HepG2 (cell line): ENCODE results near the gene MTX1. TPM values are rescaled to one million over a fixed set of nuclear protein-coding genes. Genes with fewer than 3 reads are reported as not detected.

Experiments
- ATM ChIP-seq: fragments of 450-650 bp; IDR thresholded peaks from 2 replicates; pipeline ENCODE4 v1.7.1; 2017; ENCODE audit warnings: mild to moderate bottlenecking, borderline replicate concordance
- CBFB ChIP-seq: sonication (generic); formaldehyde crosslinking; IDR thresholded peaks from 2 replicates; pipeline ENCODE4 v1.4.0; 2020; ENCODE audit warnings: missing genetic modification reagents
- EHMT2 ChIP-seq: fragments of 200-600 bp; sonication (generic); IDR thresholded peaks from 2 replicates; pipeline ENCODE4 v1.7.0; 2017; ENCODE audit warnings: antibody characterized with exemption, low read depth, low read length, borderline replicate concordance
- GPN1 ChIP-seq: sonication (generic); formaldehyde crosslinking; IDR thresholded peaks from 2 replicates; pipeline ENCODE4 v1.5.1; 2020; ENCODE audit warnings: missing genetic modification reagents, borderline replicate concordance
- KDM5A ChIP-seq: fragments of 200-600 bp; sonication (generic); IDR thresholded peaks from 2 replicates; pipeline ENCODE4 v1.7.0; 2018; ENCODE audit warnings: antibody characterized with exemption, mild to moderate bottlenecking, low read length, borderline replicate concordance
- MIXL1 ChIP-seq: IDR thresholded peaks from 2 replicates; pipeline ENCODE4 v1.6.1; 2016
- NFYC ChIP-seq: IDR thresholded peaks from 2 replicates; pipeline ENCODE4 v1.6.1; 2016; ENCODE audit warnings: missing genetic modification reagents, missing compliant biosample characterization
- RNF2 ChIP-seq: fragments of 450-650 bp; conservative IDR thresholded peaks from 2 replicates; pipeline ENCODE4 v1.6.1; 2016; ENCODE audit warnings: low read depth
- SIX1 ChIP-seq: sonication (generic); formaldehyde crosslinking; IDR thresholded peaks from 2 replicates; pipeline ENCODE4 v1.4.0; 2020; ENCODE audit warnings: missing genetic modification reagents, borderline replicate concordance
- SRY ChIP-seq: sonication (generic); formaldehyde crosslinking; IDR thresholded peaks from 2 replicates; pipeline ENCODE4 v1.8.0; 2022; ENCODE audit warnings: mild to moderate bottlenecking, missing genetic modification reagents
- TCF7 ChIP-seq: sonication (generic); IDR thresholded peaks from 2 replicates; pipeline ENCODE4 v1.6.1; 2016; ENCODE audit warnings: antibody characterized with exemption, low read depth
- ZNF224 ChIP-seq: sonication (generic); formaldehyde crosslinking; IDR thresholded peaks from 2 replicates; pipeline ENCODE4 v1.5.0; 2020; ENCODE audit warnings: mild to moderate bottlenecking, missing genetic modification reagents
- ZNF230 ChIP-seq: sonication (generic); formaldehyde crosslinking; IDR thresholded peaks from 2 replicates; pipeline ENCODE4 v1.4.0; 2020; ENCODE audit warnings: mild to moderate bottlenecking, missing genetic modification reagents
- ZNF431 ChIP-seq: sonication (generic); formaldehyde crosslinking; IDR thresholded peaks from 2 replicates; pipeline ENCODE4 v1.9.0; 2022; ENCODE audit warnings: missing genetic modification reagents, low read depth, mild to moderate bottlenecking, borderline replicate concordance
- ZNF556 ChIP-seq: sonication (generic); formaldehyde crosslinking; IDR thresholded peaks from 2 replicates; pipeline ENCODE4 v1.4.0; 2020; ENCODE audit warnings: mild to moderate bottlenecking, missing genetic modification reagents, borderline replicate concordance
- polyA plus RNA-seq, 8 experiments: library from polyadenylated mRNA; depleted of rRNA in 3 of 8; stranded (reverse) in 7 of 8; unstranded in 1 of 8; fragments of >200 nt; fragmentation: Illumina TruSeq in 4 of 8; extraction: Trizol in 4 of 8; gene quantifications; 2 replicates each; pipeline versions ENCODE4 v1.2.1 to v1.2.3, GENCODE V29; 2011 to 2016; ENCODE audit warnings: low read depth in 4 of 8, missing spikeins in 1 of 8, mixed read lengths in 1 of 8; ENCODE audit not compliant: insufficient read depth in 1 of 8
- total RNA-seq, 5 experiments: library from RNA; depleted of rRNA; stranded (reverse); fragments of >200 nt; fragmentation: Illumina TruSeq; extraction: Trizol; gene quantifications; 2 replicates each; pipeline ENCODE4 v1.2.3, GENCODE V29; 2016; ENCODE audit warnings: low read depth in 1 of 5
- TF ChIP-seq, protein P1 (sequence below): IDR thresholded peaks from 2 replicates; pipeline ENCODE4 v1.6.1; 2016; ENCODE audit warnings: missing biosample characterization, missing genetic modification reagents, low read depth
- TF ChIP-seq, protein P2 (sequence below): sonication (generic); formaldehyde crosslinking; conservative IDR thresholded peaks from 2 replicates; pipeline ENCODE4 v1.4.0; 2020; ENCODE audit warnings: mild to moderate bottlenecking, missing genetic modification reagents, moderate library complexity
- TF ChIP-seq, protein P3 (sequence below): sonication (generic); formaldehyde crosslinking; IDR thresholded peaks from 2 replicates; pipeline ENCODE4 v1.5.0; 2020; ENCODE audit warnings: missing genetic modification reagents, mild to moderate bottlenecking, borderline replicate concordance
- TF ChIP-seq, protein P4 (sequence below): sonication (generic); formaldehyde crosslinking; IDR thresholded peaks from 2 replicates; pipeline ENCODE4 v1.5.0; 2020; ENCODE audit warnings: mild to moderate bottlenecking, low read depth, missing genetic modification reagents, borderline replicate concordance
- TF ChIP-seq, protein P5 (sequence below): sonication (generic); formaldehyde crosslinking; IDR thresholded peaks from 2 replicates; pipeline ENCODE4 v1.4.0; 2020; ENCODE audit warnings: missing genetic modification reagents, borderline replicate concordance

Gene MTX1
- total and polyA plus RNA-seq, 2 of the 13 experiments (the other 11 are each of a cell fraction or from before 2014, with no cell fraction given): 64.5 to 72.6 TPM

DNA sequence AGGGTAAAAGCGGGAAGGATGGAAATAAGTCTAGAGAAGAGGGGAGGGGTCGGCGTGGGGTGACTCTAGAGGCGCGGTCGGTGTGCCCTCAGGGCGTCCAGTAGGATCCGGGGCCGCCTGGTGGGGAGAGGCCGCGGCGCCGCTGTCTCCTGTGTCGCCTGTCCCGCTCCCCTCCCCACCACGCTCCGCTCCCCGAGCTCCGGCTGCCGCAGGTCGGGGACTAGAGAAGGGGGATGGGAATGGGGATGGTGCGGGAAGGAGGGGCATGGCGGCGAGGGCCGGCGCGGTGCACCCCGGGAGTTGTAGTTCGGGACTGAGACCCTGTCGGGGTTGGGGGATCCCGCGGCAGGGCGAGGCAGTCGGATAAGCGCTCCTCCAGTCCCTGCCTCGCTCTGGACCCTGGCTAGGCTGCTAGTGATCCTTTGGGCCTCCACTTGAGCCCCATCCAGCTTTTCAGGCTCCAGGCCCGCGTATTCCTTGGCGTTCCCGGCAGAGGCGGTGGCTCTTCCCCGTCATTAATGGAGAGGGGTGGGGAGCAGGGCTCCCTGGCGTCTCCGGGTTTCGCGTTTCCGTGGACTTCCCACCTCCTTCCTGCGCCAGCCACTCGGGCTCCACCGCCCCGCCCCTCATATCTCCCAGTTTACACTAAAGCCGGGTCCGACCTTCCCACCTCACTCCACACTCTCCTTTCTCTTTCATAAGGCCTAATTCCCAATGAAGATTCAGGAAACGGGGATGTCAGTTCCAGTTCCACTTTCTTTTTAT, 46.9 kb downstream of the MTX1 start, which contains the start of gene ENTREP3 (continued):
- TF ChIP-seq, protein P1, sequence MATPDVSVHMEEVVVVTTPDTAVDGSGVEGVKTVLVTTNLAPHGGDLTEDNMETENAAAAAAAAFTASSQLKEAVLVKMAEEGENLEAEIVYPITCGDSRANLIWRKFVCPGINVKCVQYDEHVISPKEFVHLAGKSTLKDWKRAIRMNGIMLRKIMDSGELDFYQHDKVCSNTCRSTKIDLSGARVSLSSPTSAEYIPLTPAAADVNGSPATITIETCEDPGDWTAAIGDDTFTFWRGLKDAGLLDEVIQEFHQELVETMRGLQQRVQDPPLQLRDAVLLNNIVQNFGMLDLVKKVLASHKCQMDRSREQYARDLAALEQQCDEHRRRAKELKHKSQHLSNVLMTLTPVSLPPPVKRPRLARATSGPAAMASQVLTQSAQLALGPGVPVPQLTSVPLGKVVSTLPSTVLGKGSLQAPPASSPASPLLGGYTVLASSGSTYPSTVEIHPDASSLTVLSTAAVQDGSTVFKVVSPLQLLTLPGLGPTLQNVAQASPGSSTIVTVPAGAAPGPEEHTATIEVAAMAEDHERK (CRISPR knock-in tag): no peak
- TF ChIP-seq ATM (no peak), RNF2 (no peak), EHMT2 (no peak), SRY (CRISPR knock-in tag) (no peak), SIX1 (CRISPR knock-in tag) (no peak), ZNF224 (no peak), CBFB (CRISPR knock-in tag) (peak; percentile 68; the same call in 1 of the 2 replicates), MIXL1 (no peak), ZNF431 (no peak), TCF7 (no peak), GPN1 (no peak), ZNF556 (CRISPR knock-in tag) (no peak; the same call in 1 of the 2 replicates), ZNF230 (CRISPR knock-in tag) (peak; percentile 34; the same call in 1 of the 2 replicates), NFYC (CRISPR knock-in tag) (0 out of 2 replicates have a peak, but pooled peaks have one; percentile 18), KDM5A (no peak)
- TF ChIP-seq, protein P2, sequence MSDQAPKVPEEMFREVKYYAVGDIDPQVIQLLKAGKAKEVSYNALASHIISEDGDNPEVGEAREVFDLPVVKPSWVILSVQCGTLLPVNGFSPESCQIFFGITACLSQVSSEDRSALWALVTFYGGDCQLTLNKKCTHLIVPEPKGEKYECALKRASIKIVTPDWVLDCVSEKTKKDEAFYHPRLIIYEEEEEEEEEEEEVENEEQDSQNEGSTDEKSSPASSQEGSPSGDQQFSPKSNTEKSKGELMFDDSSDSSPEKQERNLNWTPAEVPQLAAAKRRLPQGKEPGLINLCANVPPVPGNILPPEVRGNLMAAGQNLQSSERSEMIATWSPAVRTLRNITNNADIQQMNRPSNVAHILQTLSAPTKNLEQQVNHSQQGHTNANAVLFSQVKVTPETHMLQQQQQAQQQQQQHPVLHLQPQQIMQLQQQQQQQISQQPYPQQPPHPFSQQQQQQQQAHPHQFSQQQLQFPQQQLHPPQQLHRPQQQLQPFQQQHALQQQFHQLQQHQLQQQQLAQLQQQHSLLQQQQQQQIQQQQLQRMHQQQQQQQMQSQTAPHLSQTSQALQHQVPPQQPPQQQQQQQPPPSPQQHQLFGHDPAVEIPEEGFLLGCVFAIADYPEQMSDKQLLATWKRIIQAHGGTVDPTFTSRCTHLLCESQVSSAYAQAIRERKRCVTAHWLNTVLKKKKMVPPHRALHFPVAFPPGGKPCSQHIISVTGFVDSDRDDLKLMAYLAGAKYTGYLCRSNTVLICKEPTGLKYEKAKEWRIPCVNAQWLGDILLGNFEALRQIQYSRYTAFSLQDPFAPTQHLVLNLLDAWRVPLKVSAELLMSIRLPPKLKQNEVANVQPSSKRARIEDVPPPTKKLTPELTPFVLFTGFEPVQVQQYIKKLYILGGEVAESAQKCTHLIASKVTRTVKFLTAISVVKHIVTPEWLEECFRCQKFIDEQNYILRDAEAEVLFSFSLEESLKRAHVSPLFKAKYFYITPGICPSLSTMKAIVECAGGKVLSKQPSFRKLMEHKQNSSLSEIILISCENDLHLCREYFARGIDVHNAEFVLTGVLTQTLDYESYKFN (CRISPR knock-in tag): 0 out of 2 replicates have a peak, but pooled peaks have one; percentile 42
- TF ChIP-seq, protein P3, sequence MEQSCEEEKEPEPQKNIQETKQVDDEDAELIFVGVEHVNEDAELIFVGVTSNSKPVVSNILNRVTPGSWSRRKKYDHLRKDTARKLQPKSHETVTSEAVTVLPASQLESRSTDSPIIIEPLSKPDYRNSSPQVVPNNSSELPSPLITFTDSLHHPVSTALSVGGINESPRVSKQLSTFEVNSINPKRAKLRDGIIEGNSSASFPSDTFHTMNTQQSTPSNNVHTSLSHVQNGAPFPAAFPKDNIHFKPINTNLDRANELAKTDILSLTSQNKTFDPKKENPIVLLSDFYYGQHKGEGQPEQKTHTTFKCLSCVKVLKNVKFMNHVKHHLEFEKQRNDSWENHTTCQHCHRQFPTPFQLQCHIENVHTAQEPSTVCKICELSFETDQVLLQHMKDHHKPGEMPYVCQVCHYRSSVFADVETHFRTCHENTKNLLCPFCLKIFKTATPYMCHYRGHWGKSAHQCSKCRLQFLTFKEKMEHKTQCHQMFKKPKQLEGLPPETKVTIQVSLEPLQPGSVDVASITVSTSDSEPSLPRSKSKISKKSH: no peak
- TF ChIP-seq, protein P4, sequence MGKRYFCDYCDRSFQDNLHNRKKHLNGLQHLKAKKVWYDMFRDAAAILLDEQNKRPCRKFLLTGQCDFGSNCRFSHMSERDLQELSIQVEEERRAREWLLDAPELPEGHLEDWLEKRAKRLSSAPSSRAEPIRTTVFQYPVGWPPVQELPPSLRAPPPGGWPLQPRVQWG (CRISPR knock-in tag): no peak
- TF ChIP-seq, protein P5, sequence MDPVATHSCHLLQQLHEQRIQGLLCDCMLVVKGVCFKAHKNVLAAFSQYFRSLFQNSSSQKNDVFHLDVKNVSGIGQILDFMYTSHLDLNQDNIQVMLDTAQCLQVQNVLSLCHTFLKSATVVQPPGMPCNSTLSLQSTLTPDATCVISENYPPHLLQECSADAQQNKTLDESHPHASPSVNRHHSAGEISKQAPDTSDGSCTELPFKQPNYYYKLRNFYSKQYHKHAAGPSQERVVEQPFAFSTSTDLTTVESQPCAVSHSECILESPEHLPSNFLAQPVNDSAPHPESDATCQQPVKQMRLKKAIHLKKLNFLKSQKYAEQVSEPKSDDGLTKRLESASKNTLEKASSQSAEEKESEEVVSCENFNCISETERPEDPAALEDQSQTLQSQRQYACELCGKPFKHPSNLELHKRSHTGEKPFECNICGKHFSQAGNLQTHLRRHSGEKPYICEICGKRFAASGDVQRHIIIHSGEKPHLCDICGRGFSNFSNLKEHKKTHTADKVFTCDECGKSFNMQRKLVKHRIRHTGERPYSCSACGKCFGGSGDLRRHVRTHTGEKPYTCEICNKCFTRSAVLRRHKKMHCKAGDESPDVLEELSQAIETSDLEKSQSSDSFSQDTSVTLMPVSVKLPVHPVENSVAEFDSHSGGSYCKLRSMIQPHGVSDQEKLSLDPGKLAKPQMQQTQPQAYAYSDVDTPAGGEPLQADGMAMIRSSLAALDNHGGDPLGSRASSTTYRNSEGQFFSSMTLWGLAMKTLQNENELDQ (CRISPR knock-in tag): no peak
